HG03108 (cell line): Measurements from ENCODE around the gene CHCHD6.

ENCODE experiments used
- ATAC-seq: cut with Tn5 transposase; IDR thresholded peaks from one replicate; pipeline ENCODE4 v1.9.1; 2021; ENCODE audit warnings: moderate library complexity; ENCODE audit not compliant: unreplicated experiment

Gene CHCHD6

GRCh38 chr3:126668450-126669401 is 35.3 kb upstream of the CHCHD6 start:
- no peak for ATAC-seq

DNA sequence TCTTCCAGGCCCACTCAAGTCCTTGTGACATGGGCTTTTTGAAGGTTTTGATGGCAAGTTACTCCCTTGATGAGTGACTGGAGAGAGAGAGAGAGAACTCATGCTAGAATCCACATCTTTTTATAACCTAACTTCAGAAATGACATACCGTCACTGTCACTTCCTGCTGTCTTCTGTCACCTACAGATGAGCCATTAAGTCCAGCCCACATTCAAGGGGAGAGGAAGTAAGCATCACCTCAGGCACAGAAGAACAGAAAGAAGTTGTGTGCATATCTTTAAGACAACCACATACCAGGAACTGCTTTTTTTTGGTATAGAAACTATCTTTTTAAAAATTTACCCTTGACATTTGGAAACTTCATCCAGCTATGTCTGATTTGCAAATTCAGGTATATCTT is 32.5 kb upstream of the CHCHD6 start:
- ATAC-seq: no peak

DNA sequence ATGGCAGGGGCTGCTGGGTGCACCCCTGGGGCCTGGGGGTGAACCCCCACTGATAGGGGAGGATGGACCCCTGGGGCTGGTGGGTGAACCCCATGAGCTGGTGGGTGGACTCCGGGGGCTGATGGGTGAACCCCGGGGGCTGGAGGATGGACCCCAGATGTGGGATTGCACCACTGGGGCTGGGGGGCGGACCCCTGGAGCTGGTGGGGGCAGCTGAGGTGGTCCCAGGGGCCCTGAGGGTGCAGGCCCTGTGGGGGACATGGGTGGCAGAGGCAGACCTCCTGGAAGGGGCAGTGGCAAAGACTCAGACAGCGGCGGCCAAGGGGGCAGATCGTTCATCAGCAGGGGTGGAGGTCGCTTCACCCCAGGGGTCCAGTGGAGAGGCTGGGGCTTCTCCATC is 31.7 kb upstream of the CHCHD6 start:
- ATAC-seq: no peak

DNA sequence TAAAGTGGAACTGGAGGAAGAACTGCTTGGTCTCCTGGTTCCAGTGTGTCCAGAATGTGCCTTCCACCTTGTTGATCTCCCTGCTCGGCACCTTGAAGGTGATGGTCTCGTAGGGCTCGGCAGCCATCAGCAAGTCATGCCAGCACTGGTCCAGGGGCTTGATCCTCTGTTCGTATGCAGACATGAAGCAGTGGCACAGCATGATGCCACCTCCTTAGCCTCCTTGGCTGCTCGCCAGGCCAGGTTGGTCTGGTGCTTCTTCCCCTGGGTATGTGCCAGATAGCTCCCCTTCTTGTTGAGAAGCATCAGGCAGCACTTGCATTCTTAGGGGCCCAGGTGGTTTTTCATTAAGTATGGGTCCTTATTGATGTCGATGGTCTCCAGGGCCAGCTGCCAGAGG is 31.3 kb upstream of the CHCHD6 start:
- no peak for ATAC-seq

DNA sequence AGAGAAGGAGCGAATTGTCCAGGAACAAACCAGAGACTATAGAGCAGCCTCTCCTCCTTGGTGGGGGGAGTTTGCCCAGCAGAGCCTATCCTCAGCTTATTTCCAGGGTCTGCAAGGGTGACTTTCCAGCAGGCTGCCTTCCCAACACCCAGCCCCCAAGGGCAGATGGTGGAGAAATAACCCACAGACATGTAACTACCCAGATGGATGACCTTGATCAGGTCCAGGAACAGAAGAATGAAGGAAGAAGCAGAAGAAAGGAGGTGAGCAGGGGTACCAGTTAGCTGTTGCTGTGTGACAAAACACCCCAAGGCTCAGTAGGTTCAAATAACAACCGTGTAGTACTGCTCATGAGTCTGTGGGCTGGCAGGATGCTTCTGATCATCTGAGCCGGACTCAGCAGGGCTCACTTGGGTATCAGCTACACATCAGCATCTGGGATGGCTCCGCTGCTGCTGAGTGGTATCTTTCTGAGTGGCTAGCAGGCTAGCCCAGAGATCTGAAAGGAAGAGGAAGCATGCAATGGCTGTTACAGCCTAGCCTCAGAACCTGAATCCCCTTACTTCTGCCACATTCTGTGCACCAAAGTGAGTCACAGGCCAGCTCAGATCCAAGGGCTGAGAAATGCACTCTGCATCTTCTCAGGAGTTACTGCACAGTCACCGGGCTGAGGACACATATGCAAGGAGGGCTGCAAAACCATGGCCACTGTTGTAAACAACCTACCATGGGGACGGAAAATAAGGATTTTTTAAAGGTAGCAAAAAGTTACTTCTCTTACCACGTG is 26.9 kb upstream of the CHCHD6 start:
- ATAC-seq: no peak

GRCh38 chr3:126677862-126678503 is 26.1 kb upstream of the CHCHD6 start:
- no peak for ATAC-seq

DNA sequence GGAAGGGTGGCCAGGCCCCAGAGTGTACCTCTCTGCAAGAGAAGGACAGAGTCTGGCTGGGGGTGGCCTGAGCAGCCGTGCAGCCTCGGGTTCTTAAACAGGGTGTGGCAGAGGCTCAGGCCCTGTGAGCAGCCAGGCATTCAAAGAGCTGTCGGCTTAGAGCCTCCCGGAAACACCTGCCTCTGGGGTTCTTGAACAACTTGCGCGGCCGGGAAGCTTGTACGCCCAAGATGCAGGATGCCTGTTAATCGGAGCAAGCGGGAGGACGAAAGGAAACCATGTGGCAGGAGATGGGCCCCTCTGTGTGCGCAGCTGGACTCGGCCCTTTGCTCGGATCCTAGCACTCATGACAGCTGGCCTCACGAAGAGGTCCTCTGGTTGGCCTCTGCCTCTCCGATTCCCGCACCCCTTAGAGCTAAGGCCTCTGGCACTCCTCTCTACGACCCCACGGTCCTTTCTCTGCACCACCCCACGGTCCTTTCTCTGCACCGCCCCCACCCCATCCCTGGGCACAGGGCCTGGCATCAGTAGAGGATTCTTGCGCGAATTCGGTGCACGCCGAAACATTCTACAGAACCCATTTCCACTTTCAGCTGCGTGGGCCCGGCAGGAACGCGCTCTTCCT is 25.2 kb upstream of the CHCHD6 start:
- no peak for ATAC-seq

DNA sequence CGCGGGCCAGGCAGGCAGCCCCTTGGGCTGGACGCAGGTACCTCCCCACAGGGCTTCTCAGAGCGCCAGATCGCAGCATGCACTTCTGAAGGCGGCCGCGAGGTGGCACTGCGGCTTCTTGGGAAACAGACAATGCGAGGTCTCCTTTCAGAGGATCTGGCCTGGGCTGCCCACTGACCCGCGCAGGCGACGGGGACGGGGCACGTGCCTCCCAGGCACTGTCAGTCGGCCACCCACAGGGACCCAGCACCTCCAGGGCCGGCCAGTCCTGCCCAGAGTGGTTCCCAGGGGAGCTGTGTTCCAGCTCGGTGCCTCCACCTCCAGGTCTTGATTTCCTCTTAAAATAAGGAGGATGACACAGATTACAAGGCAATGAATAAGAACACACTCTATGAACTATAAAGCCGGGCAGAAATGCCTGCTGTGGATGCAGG is 24.7 kb upstream of the CHCHD6 start:
- ATAC-seq: no peak

DNA sequence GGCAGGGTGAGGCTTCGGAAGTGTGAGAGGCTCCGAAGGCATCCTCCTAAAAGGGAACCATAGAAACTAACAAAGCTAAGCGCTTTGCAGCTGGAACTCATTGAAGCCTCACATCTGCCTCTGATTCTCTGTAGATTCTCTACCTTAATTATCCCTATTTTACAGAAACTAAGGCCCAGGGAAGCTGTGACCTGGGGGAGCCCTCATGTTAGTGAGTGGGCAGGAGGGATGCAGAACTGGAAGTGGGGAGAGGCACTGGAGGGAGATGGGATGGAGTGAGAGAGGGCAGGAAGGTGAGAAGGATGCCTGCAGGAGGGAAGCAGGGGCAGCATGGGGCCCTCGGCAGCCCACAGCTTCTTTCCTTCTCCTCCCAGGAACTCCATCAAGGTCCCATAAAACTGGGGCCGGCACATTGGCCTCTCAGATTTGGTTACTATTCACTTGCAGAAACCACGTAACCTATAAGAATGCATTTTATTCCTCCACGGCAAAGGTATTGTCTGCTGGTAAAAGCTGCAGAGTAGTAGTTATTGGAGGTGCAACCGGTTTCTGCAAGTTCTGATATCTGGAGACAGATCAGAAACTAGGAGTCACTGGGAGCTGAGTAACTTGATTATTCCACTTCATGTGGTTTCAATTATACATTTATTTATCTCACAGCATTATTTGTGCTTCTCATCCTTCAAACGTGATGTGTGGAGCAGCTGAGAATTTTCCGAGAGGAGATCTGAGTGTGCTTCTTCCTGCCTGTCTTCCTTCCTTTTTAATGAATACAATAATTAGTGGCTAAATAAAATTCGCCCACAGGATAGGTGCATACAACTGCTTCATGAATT is 24.0 kb upstream of the CHCHD6 start:
- no peak for ATAC-seq

GRCh38 chr3:126680667-126681055 is 23.4 kb upstream of the CHCHD6 start:
- ATAC-seq: no peak

DNA sequence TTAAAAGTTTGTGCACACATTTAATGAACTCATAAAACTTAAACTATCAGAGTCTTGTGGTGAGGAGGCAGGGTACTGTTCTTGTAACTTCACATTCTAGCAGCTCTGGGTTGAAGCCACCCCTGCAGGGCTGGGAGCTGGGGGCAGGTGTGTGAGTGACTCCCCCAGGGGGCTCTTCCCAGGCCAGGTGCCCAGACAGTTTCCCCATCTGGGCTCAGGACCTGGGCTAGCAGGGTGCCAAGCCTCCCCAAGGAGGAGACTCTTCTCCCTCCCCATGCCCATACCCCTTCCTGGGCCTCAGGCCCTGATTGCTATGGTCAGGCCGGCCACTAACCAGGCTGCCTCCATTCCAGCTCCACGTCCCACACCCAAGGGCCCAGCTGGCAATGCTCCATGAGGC is 22.0 kb upstream of the CHCHD6 start:
- ATAC-seq: no peak

DNA sequence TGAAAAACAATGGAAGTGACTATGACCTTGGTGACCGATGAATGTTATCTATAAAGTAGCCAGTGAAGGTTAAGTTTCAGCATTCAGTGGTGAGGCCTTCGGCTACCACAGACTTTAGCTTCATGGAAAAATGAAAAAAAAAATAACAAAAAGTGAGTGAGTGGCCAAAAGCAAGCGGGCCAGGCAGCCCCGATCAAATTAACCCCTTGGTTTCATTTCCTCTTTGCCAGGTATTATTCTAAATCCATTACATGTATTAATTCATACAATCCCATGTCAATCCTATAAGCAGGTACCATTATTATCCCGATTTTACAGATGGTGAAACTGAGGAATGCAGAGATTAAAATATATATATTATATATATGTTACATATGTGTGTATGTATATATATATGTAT is 21.0 kb upstream of the CHCHD6 start:
- ATAC-seq: no peak

- ATAC-seq: no peak
Measured at GRCh38 chr3:126684218-126684751, 19.8 kb upstream of the CHCHD6 start.

GRCh38 chr3:126685021-126685420 is 19.0 kb upstream of the CHCHD6 start:
- no peak for ATAC-seq

GRCh38 chr3:126685493-126685892 is 18.5 kb upstream of the CHCHD6 start:
- no peak for ATAC-seq

GRCh38 chr3:126691765-126692164 is 12.3 kb upstream of the CHCHD6 start:
- no peak for ATAC-seq

GRCh38 chr3:126692858-126693257 is 11.2 kb upstream of the CHCHD6 start:
- ATAC-seq: no peak

DNA sequence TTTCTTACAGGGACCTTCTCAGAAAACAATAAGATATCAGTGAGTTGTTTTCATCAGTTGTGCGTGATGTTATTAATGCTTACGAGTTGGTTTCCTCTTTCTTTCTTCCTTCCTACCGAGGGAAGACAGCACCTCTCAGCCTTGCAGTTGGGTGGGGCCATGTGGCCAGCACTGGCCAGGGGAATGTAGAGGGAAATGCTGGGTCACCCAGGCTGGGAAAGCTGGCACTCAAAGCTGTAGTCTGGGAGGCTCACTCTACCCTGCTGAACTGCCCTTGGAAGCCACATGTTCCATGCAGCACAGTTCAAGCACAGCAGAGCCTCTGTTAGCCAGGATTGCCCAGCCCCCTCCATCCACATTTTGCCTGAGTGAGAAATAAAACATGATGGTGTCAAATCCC is 10.1 kb upstream of the CHCHD6 start:
- no peak for ATAC-seq

DNA sequence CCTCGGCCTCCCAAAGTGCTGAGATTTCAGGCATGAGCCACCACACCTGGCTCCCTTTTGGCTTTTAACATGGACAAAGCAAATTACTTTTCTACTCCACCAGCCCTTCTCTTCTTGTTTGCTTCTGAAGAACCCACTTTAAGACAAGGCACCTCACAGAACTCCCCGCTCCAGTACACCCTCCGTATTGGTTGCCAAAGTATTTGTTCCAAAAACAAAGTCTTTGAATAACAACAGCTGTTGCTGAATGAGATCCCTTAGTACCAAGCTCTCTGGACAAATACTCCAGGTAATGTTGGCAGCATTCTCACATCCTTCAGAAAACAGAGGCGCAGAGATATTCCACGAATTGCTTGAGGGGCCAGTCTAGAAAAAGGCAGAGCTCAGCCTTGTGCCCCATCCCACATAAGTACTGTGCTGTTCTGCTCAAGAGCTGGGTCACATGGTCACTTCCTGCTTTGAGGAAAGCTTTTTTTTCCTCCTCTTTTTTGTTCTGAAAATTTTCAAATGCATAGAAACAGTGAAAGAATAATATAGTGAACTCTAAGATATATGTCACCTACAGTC is 7.3 kb upstream of the CHCHD6 start:
- ATAC-seq: no peak

DNA sequence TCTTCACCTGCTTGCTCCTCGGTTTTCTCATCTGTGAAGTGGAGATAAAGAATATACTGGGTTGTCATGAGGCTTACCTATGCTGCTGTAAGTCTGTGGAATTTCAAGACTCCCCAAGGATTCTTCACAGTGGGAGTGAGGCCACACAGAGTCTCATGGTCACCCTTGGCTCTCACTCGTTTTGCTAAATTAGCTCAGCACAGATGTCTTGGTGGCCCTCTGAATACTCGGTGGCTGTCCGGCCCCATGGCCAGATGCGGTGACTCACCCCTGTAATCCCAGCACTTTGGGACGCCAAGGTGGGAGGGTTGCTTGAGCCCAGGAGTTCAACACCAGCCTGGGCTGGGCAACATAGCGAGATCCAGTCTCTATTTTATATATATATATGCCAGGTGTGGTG is 5.0 kb upstream of the CHCHD6 start:
- ATAC-seq: no peak
